DMS 273 (cell line): ENCODE data around the gene PIK3R5.
A peak's percentile ranks its signal among the peaks of the same experiment; 100 is the strongest.
"Not testable (repeated sequence)": the region's sequence is repeated elsewhere in the genome, so short reads cannot be mapped to it uniquely, and the experiment has no call there.

Experiments
- DNase-seq: peaks from one replicate; lab custom pipeline; 2025; ENCODE audit not compliant: unreplicated experiment; lab: John Stamatoyannopoulos, UW

The PIK3R5 gene

GRCh38 chr17:8861495-8862181 lies 103.9 kb downstream of the PIK3R5 start:
- no peak for DNase-seq

GRCh38 chr17:8859804-8860430 lies 105.6 kb downstream of the PIK3R5 start:
- DNase-seq, result no peak

- DNase-seq, result no peak
These were observed 106.3 kb downstream of the PIK3R5 start for GRCh38 chr17:8859027-8859803.

- no peak for DNase-seq
These were observed 107.6 kb downstream of the PIK3R5 start for GRCh38 chr17:8857919-8858318.

- DNase-seq, result peak; percentile 57
These were observed 108.5 kb downstream of the PIK3R5 start for GRCh38 chr17:8856869-8857575.

GRCh38 chr17:8856205-8856603 lies 109.3 kb downstream of the PIK3R5 start:
- not testable (repeated sequence) for DNase-seq

GRCh38 chr17:8855477-8856204 lies 109.9 kb downstream of the PIK3R5 start:
- DNase-seq, result peak; percentile 40

- no peak for DNase-seq
These were observed 113.9 kb downstream of the PIK3R5 start for GRCh38 chr17:8851600-8851999.

- no peak for DNase-seq
These were observed 116.0 kb downstream of the PIK3R5 start for GRCh38 chr17:8849311-8850041.

- no peak for DNase-seq
These were observed 117.6 kb downstream of the PIK3R5 start for GRCh38 chr17:8847891-8848290.

GRCh38 chr17:8846768-8847211 lies 118.7 kb downstream of the PIK3R5 start:
- DNase-seq, result peak; percentile 67

GRCh38 chr17:8844229-8845218 lies 121.0 kb downstream of the PIK3R5 start:
- DNase-seq, result no peak

GRCh38 chr17:8843344-8843743 lies 122.2 kb downstream of the PIK3R5 start:
- DNase-seq, result no peak

GRCh38 chr17:8841844-8842243 lies 123.7 kb downstream of the PIK3R5 start:
- no peak for DNase-seq

- peak; percentile 58 for DNase-seq
These were observed 126.0 kb downstream of the PIK3R5 start for GRCh38 chr17:8839410-8839935.

GRCh38 chr17:8838551-8839095 lies 126.9 kb downstream of the PIK3R5 start:
- DNase-seq, result no peak

- peak; percentile 41 for DNase-seq
These were observed 127.9 kb downstream of the PIK3R5 start for GRCh38 chr17:8837563-8838075.
